K562 (cell line): Measurements from ENCODE around the gene GLP1R. TPM values are rescaled to one million over a fixed set of nuclear protein-coding genes. Genes with fewer than 3 reads are reported as not detected.

Source experiments
- ATAC-seq: fragments of 200-7000 bp; cut with Tn5 transposase; 3 replicates; pipeline ENCODE4 v1.9.1; 2020; ENCODE audit warnings: moderate library complexity
- BruUV-seq: library from RNA; stranded (reverse); fragments of 400-500 nt; replicated peaks from 2 replicates; lab custom pipeline; 2021; lab: Mats Ljungman, UMichigan
- CTCF ChIA-PET: fragments of 300-600 bp; formaldehyde crosslinking; extraction: SDS; loops from one replicate; lab custom pipeline; 2021; ENCODE audit warnings: low intra/inter-chr PET ratio; lab: Yijun Ruan, JAX
- POLR2A ChIA-PET: fragments of 300-600, 350-650 bp; sonication (Branson Sonifier 250); formaldehyde crosslinking; extraction: SDS; loops from one replicate; lab custom pipeline; 2021; ENCODE audit warnings: antibody characterized with exemption, inconsistent platforms; lab: Yijun Ruan, JAX
- DNase-seq, 4 experiments: peaks; one replicate each; pipeline versions ENCODE4 v3.0.0 to v3.0.0-alpha.2; 2011 to 2018; ENCODE audit warnings: low spot score in 3 of 4, mixed read lengths in 3 of 4; ENCODE audit errors: extremely low read depth in 1 of 4
- FAIRE-seq: peaks from 2 replicates; lab custom pipeline; 2011; peaks lifted over from hg19 to GRCh38; lab: Jason Lieb, UNC
- H2AFZ ChIP-seq: 2 replicates; pipeline ENCODE4 v1.6.0; 2011; ENCODE audit warnings: low read depth, low read length, control low read depth, inconsistent platforms
- H3K27ac ChIP-seq: fragments of 200-600 bp; 3 replicates; pipeline ENCODE4 v1.8.0; 2011; ENCODE audit warnings: low read depth, mild to moderate bottlenecking, control low read depth, inconsistent platforms, low read length, moderate library complexity, mixed read lengths; ENCODE audit errors: extremely low read depth
- H3K27me3 ChIP-seq, 2 experiments: fragments of 300-600 bp in 1 of 2; 2 replicates in 1 of 2; 3 replicates in 1 of 2; pipeline versions ENCODE4 v1.6.0 to v1.8.0; 2011; ENCODE audit warnings: inconsistent platforms in 2 of 2, low read length in 2 of 2, mild to moderate bottlenecking in 1 of 2, mixed read lengths in 1 of 2, moderate library complexity in 1 of 2; ENCODE audit not compliant: control insufficient read depth in 2 of 2, insufficient read depth in 2 of 2
- H3K36me3 ChIP-seq: fragments of 300-600 bp; 3 replicates; pipeline ENCODE4 v1.8.0; 2011; ENCODE audit warnings: mild to moderate bottlenecking, low read length, inconsistent platforms; ENCODE audit not compliant: control insufficient read depth, insufficient read depth
- H3K4me1 ChIP-seq, 2 experiments: fragments of 200-600 bp in 1 of 2; replicated peaks in 1 of 2; 2 replicates in 1 of 2; 3 replicates in 1 of 2; pipeline versions ENCODE4 v1.5.1 to v1.8.0; 2011; ENCODE audit warnings: inconsistent platforms in 2 of 2, low read length in 2 of 2, mild to moderate bottlenecking in 1 of 2, mixed read lengths in 1 of 2, moderate library complexity in 1 of 2; ENCODE audit not compliant: control insufficient read depth in 2 of 2, insufficient read depth in 2 of 2
- H3K4me2 ChIP-seq: 2 replicates; pipeline ENCODE4 v1.6.1; 2011; ENCODE audit warnings: low read length, control low read depth, inconsistent platforms, mixed read lengths; ENCODE audit not compliant: insufficient read depth
- H3K4me3 ChIP-seq: fragments of 200-600 bp; sonication (generic), shearing (Covaris generic); 2 replicates; pipeline ENCODE4 v1.5.1; 2016; ENCODE audit warnings: control low read depth, inconsistent platforms
- H3K79me2 ChIP-seq: fragments of 200-600 bp; 3 replicates; pipeline ENCODE4 v1.8.0; 2011; ENCODE audit warnings: low read length, inconsistent platforms; ENCODE audit not compliant: control insufficient read depth, insufficient read depth
- H3K9ac ChIP-seq, 2 experiments: 2 replicates each; pipeline versions ENCODE4 v1.6.0 to v1.6.1; 2011; ENCODE audit warnings: low read depth in 2 of 2, low read length in 2 of 2, control low read depth in 1 of 2, inconsistent platforms in 1 of 2, mild to moderate bottlenecking in 1 of 2, mixed read lengths in 1 of 2; ENCODE audit not compliant: insufficient read depth in 1 of 2
- H3K9me1 ChIP-seq: one replicate; pipeline ENCODE4 v1.6.0; 2011; ENCODE audit warnings: inconsistent platforms, mild to moderate bottlenecking, low read length, moderate library complexity; ENCODE audit not compliant: control insufficient read depth, insufficient read depth
- H3K9me3 ChIP-seq: replicated peaks from 2 replicates; pipeline ENCODE4 v1.5.1; 2011; ENCODE audit warnings: low read depth, low read length, inconsistent platforms; ENCODE audit not compliant: control insufficient read depth, insufficient read depth
- H4K20me1 ChIP-seq: replicated peaks from 2 replicates; pipeline ENCODE4 v1.6.1; 2011; ENCODE audit warnings: low read length, inconsistent platforms, mixed read lengths; ENCODE audit not compliant: control insufficient read depth, insufficient read depth
- CBX5 ChIP-seq: IDR thresholded peaks from 2 replicates; pipeline ENCODE4 v1.6.1; 2014; ENCODE audit warnings: low read depth, borderline replicate concordance
- E2F3 ChIP-seq: fragments of 250-450 bp; sonication (Bioruptor Pico); IDR thresholded peaks from 2 replicates; pipeline ENCODE4 v1.4.0; 2020; ENCODE audit warnings: mild to moderate bottlenecking
- ETV6 ChIP-seq, 3 experiments: fragments of 150-350 bp in 1 of 3; sonication (generic) in 1 of 3; formaldehyde crosslinking in 1 of 3; IDR thresholded peaks; 2 replicates each; pipeline versions ENCODE4 v1.6.1 to v1.8.0; 2014 to 2022; ENCODE audit warnings: borderline replicate concordance in 2 of 3, low read depth in 2 of 3, antibody characterized with exemption in 1 of 3, low read length in 1 of 3, mild to moderate bottlenecking in 1 of 3, missing genetic modification reagents in 1 of 3
- HES1 ChIP-seq: fragments of 450-650 bp; IDR thresholded peaks from 2 replicates; pipeline ENCODE4 v1.6.1; 2016; ENCODE audit warnings: low read depth, mild to moderate bottlenecking, moderate library complexity
- IRF1 ChIP-seq: sonication (generic); formaldehyde crosslinking; IDR thresholded peaks from 2 replicates; pipeline ENCODE4 v1.8.0; 2022; ENCODE audit warnings: missing genetic modification reagents, mild to moderate bottlenecking, borderline replicate concordance
- KLF13 ChIP-seq: fragments of 450-650 bp; IDR thresholded peaks from 2 replicates; pipeline ENCODE4 v1.6.1; 2016; ENCODE audit warnings: missing genetic modification characterization, low read depth, mild to moderate bottlenecking, missing compliant biosample characterization, moderate library complexity, borderline replicate concordance
- LCOR ChIP-seq: sonication (generic); formaldehyde crosslinking; IDR thresholded peaks from 2 replicates; pipeline ENCODE4 v1.8.0; 2022; ENCODE audit warnings: mild to moderate bottlenecking, missing genetic modification reagents
- NBN ChIP-seq: fragments of 450-650 bp; IDR thresholded peaks from 2 replicates; pipeline ENCODE4 v1.6.1; 2016; ENCODE audit warnings: low read depth, mild to moderate bottlenecking
- NEUROD1 ChIP-seq: fragments of 150-350 bp; IDR thresholded peaks from 2 replicates; pipeline ENCODE4 v1.6.1; 2014; ENCODE audit warnings: borderline replicate concordance, low read length, low read depth; ENCODE audit not compliant: partially characterized antibody
- PCBP1 ChIP-seq: fragments of 200-400 bp; formaldehyde crosslinking; IDR thresholded peaks from 2 replicates; pipeline ENCODE4 v1.6.1; 2018; ENCODE audit warnings: mild to moderate bottlenecking, low read depth, low read length; ENCODE audit not compliant: poor library complexity, severe bottlenecking
- RNF2 ChIP-seq: sonication (generic); IDR thresholded peaks from 2 replicates; pipeline ENCODE4 v1.6.1; 2016
- TAL1 ChIP-seq: fragments of 450-650 bp; IDR thresholded peaks from 2 replicates; pipeline ENCODE4 v1.6.1; 2016; ENCODE audit warnings: mild to moderate bottlenecking
- THRA ChIP-seq: fragments of 450-650 bp; IDR thresholded peaks from 2 replicates; pipeline ENCODE4 v1.6.1; 2017; ENCODE audit warnings: mild to moderate bottlenecking, moderate library complexity
- YY1 ChIP-seq, 3 experiments: IDR thresholded peaks; 2 replicates each; pipeline ENCODE4 v1.6.1; 2011; ENCODE audit warnings: low read length in 2 of 3, mild to moderate bottlenecking in 2 of 3, moderate library complexity in 2 of 3, borderline replicate concordance in 1 of 3, control low read depth in 1 of 3, low read depth in 1 of 3; ENCODE audit not compliant: insufficient read depth in 3 of 3, insufficient replicate concordance in 2 of 3, control insufficient read depth in 1 of 3, insufficient read length in 1 of 3; ENCODE audit errors: extremely low read depth in 1 of 3
- ZC3H11A ChIP-seq: IDR thresholded peaks from 2 replicates; pipeline ENCODE4 v1.6.1; 2012; ENCODE audit warnings: low read depth, low read length, improper control_type of control experiment
- ZC3H8 ChIP-seq: fragments of 450-650 bp; IDR thresholded peaks from 2 replicates; pipeline ENCODE4 v1.6.1; 2017
- ZNF436 ChIP-seq: fragments of 250-450, 450-650 bp; sonication (Bioruptor Pico); formaldehyde crosslinking; IDR thresholded peaks from 2 replicates; pipeline ENCODE4 v1.7.0; 2020; ENCODE audit warnings: mild to moderate bottlenecking
- ZSCAN29 ChIP-seq: fragments of 450-650 bp; IDR thresholded peaks from 2 replicates; pipeline ENCODE4 v1.6.1; 2017
- ZZZ3 ChIP-seq: fragments of 450-650 bp; IDR thresholded peaks from 2 replicates; pipeline ENCODE4 v1.6.1; 2016; ENCODE audit warnings: antibody characterized with exemption, mild to moderate bottlenecking, moderate library complexity
- WGBS: fragments of 100-300 bp; shearing (Covaris generic); methylation state at CpG from one replicate; pipeline ENCODE4 v1.1.6; 2016; ENCODE audit warnings: low coverage, mixed read lengths; ENCODE audit not compliant: insufficient coverage; ENCODE audit errors: missing lambda C conversion rate; 5-methylcytosine and 5-hydroxymethylcytosine counted together
- in situ Hi-C: fragments of 300-500 bp; cut with MboI; formaldehyde crosslinking; loops from 4 replicates; pipeline ENCODE4 v1.15.0; 2018; ENCODE audit warnings: inconsistent platforms, mixed read lengths
- intact Hi-C: fragments of 100-400 bp; cut with micrococcal nuclease; formaldehyde crosslinking; loops from 2 replicates; pipeline ENCODE4 v1.14.2; 2022
- polyA plus RNA-seq, 8 experiments: library from polyadenylated mRNA; depleted of rRNA in 4 of 8; stranded (reverse) in 5 of 8; unstranded in 3 of 8; fragments of >200 nt; fragmentation: Nextera tagmentation in 2 of 8; fragmentation: Illumina TruSeq in 1 of 8; extraction: Ambion mirVana in 2 of 8; extraction: Trizol in 1 of 8; gene quantifications; 2 replicates each; pipeline versions ENCODE4 v1.2.1 to v1.2.3, GENCODE V29; 2011 to 2014; ENCODE audit warnings: inconsistent platforms in 1 of 8, missing spikeins in 1 of 8
- total RNA-seq, 7 experiments: library from RNA; depleted of rRNA in 6 of 7; stranded (reverse); fragments of >200 nt in 6 of 7; fragmentation: Illumina TruSeq in 2 of 7; extraction: Trizol in 2 of 7; gene quantifications; 2 replicates each; pipeline versions ENCODE4 v1.2.1 to v1.2.3, GENCODE V29; 2011 to 2021; ENCODE audit warnings: low replicate concordance in 1 of 7

Gene GLP1R
- total and polyA plus RNA-seq, 9 of the 15 experiments (the other 6 are each of a cell fraction or from before 2014, with no cell fraction given): not detected

GRCh38 chr6:39004801-39005200 is 43.8 kb upstream of the GLP1R start:
- no peak for DNase-seq
- FAIRE-seq: no peak
- no TSS peak for BruUV-seq
- H3K4me1 ChIP-seq: peaks cover 6 to 24% of the 10 kb centered on the region in 2 experiments
- intact Hi-C loops (no loop called here), in situ Hi-C loops (no loop called here)
- no peaks in the 10 kb centered on the region for H4K20me1 ChIP-seq
- ChIA-PET CTCF (interaction anchor here (0.7 kb wide), 1 partner anchor 83 kb away, joined by 3 read pairs; no protein-coding TSS in a partner anchor), POLR2A (interaction anchor here (0.6 kb wide), 1 partner anchor 330 kb away, joined by 3 read pairs; no protein-coding TSS in a partner anchor)
- no peak overlapping the region for H3K27ac ChIP-seq
- ATAC-seq: no peak
- WGBS: 47% methylated on average over 2 of the region's 2 CpGs
- H3K4me3 ChIP-seq: no peak overlapping the region
- no peaks in the 10 kb centered on the region for H3K9me3 ChIP-seq
- no peaks in the 10 kb centered on the region for H3K79me2 ChIP-seq
- H2AFZ ChIP-seq: no peak overlapping the region; the same call in 1 of the 2 replicates
- H3K9me1 ChIP-seq: no peaks in the 10 kb centered on the region
- peaks cover 16 to 18% of the 10 kb centered on the region in 2 experiments for H3K27me3 ChIP-seq
- no peak overlapping the region for H3K9ac ChIP-seq
- no peak overlapping the region for H3K4me2 ChIP-seq
- no peaks in the 10 kb centered on the region for H3K36me3 ChIP-seq
- TF ChIP-seq ZSCAN29 (no peak), RNF2 (no peak), ETV6 (IDR thresholded peaks at IDR 0.05; ENCODE audit: borderline replicate concordance in 1 of 2, low read depth in 2 of 2, low read length in 1 of 2) (no peak), ETV6 (CRISPR knock-in tag; IDR thresholded peaks at IDR 0.05; ENCODE audit: borderline replicate concordance) (no peak), CBX5 (no peak), ZC3H8 (no peak), TAL1 (no peak), NEUROD1 (no peak), YY1 (IDR thresholded peaks at IDR 0.05; ENCODE audit: borderline replicate concordance in 1 of 3, control insufficient read depth in 1 of 3, extremely low read depth in 1 of 3, insufficient read depth in 3 of 3, insufficient read length in 1 of 3, insufficient replicate concordance in 2 of 3, low read depth in 1 of 3, low read length in 2 of 3) (no peak), LCOR (CRISPR knock-in tag) (no peak), ZZZ3 (no peak), ZNF436 (no peak), THRA (no peak), KLF13 (tag) (no peak), PCBP1 (no peak), E2F3 (CRISPR knock-in tag) (no peak), IRF1 (no peak), NBN (no peak), ZC3H11A (no peak), HES1 (no peak)
